ENCODE data around the gene POU2F1. TPM values are rescaled to one million over a fixed set of nuclear protein-coding genes. Genes with fewer than 3 reads are reported as not detected.

Gene POU2F1
- total and polyA plus RNA-seq, 2 experiments from 2014 or later = 9.2 to 21.9 TPM

DNA sequence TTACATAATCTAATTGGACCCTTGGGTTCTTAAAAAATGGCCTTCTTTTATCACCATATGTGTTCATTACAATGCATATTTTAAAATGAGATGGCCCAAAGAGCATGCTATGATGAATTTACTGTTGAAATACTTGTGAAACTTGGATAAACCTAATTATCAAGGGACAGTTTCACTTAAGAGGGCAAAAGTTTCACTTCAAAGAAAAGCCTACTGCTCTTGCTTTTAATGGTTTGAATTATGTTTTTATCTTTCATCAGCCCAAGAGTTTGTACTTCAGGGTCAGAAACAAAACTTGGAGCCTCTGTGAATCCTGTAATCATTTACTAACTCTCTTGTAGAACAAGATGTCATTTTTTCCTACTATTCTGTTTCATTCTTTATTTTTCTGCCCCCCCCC, 32.3 kb downstream of the POU2F1 start:
- Histone ChIP-seq H3K36me3 (no peaks in the 10 kb centered on the region), H3K4me3 (no peak overlapping the region), H3K27me3 (no peaks in the 10 kb centered on the region), H3K27ac (no peak overlapping the region), H3K9me3 (ENCODE audit: low read depth) (no peaks in the 10 kb centered on the region), H3K4me1 (ENCODE audit: low read depth) (peaks cover 23% of the 10 kb centered on the region)
- DNase-seq (ENCODE audit: low read depth in 1 of 2, low spot score in 1 of 2) = no peak
- TF ChIP-seq, protein P1, sequence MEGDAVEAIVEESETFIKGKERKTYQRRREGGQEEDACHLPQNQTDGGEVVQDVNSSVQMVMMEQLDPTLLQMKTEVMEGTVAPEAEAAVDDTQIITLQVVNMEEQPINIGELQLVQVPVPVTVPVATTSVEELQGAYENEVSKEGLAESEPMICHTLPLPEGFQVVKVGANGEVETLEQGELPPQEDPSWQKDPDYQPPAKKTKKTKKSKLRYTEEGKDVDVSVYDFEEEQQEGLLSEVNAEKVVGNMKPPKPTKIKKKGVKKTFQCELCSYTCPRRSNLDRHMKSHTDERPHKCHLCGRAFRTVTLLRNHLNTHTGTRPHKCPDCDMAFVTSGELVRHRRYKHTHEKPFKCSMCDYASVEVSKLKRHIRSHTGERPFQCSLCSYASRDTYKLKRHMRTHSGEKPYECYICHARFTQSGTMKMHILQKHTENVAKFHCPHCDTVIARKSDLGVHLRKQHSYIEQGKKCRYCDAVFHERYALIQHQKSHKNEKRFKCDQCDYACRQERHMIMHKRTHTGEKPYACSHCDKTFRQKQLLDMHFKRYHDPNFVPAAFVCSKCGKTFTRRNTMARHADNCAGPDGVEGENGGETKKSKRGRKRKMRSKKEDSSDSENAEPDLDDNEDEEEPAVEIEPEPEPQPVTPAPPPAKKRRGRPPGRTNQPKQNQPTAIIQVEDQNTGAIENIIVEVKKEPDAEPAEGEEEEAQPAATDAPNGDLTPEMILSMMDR (IDR thresholded peaks at IDR 0.05; ENCODE audit: low read depth, low read length) = no peak

DNA sequence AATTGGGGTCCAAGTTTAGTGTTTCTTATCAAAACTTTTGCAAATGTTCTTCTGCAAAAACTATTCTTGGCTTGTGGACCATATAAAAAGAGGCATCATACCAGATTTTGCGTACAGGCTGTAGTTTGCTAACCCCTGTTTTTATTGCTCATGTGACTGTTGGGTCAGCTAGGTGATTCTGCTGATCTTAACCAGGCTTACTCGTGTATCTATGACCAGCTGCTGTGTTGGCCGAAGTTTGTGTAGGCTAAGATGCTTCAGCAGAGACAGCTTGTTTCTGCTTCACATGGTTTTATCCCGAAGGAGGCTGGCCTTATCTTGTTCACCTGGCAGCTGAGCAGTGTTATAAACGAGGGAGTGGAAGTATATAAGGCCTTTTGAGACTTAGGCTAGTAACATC, 38.2 kb downstream of the POU2F1 start:
- no peaks in the 10 kb centered on the region for H3K36me3 ChIP-seq
- H3K27me3 ChIP-seq = no peaks in the 10 kb centered on the region
- no peak overlapping the region for H3K27ac ChIP-seq
- TF ChIP-seq, protein P1 (IDR thresholded peaks at IDR 0.05; ENCODE audit: low read depth, low read length) = no peak
- no peak for DNase-seq (ENCODE audit: low read depth in 1 of 2, low spot score in 1 of 2)
- H3K4me3 ChIP-seq = no peak overlapping the region
- no peaks in the 10 kb centered on the region for H3K9me3 ChIP-seq (ENCODE audit: low read depth)
- H3K4me1 ChIP-seq (ENCODE audit: low read depth) = peaks cover 17% of the 10 kb centered on the region

DNA sequence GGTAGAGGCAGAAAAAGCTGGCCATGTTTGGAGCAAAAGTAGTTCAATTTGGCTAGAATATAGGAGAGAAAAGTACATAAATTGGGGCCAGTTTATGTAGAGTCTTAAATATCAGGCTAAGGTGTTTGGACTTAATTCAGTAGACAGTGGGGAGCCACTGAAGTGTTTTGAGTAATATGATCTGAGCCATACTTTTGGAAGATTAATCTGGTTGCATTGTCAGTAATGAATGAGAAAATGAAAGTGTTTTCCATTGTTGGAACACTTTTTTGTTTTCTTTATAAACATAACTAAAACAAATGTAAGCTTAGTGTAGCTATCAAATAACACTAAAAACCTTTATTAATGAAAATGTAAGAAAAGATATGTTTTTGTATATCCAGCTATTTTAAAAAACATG, 42.1 kb downstream of the POU2F1 start:
- no peaks in the 10 kb centered on the region for H3K27me3 ChIP-seq
- H3K4me1 ChIP-seq (ENCODE audit: low read depth) = peaks cover 13% of the 10 kb centered on the region
- H3K4me3 ChIP-seq = no peak overlapping the region
- no peaks in the 10 kb centered on the region for H3K9me3 ChIP-seq (ENCODE audit: low read depth)
- TF ChIP-seq, protein P1 (IDR thresholded peaks at IDR 0.05; ENCODE audit: low read depth, low read length) = no peak
- DNase-seq (ENCODE audit: low read depth in 1 of 2, low spot score in 1 of 2) = no peak
- no peak overlapping the region for H3K27ac ChIP-seq
- no peaks in the 10 kb centered on the region for H3K36me3 ChIP-seq

DNA sequence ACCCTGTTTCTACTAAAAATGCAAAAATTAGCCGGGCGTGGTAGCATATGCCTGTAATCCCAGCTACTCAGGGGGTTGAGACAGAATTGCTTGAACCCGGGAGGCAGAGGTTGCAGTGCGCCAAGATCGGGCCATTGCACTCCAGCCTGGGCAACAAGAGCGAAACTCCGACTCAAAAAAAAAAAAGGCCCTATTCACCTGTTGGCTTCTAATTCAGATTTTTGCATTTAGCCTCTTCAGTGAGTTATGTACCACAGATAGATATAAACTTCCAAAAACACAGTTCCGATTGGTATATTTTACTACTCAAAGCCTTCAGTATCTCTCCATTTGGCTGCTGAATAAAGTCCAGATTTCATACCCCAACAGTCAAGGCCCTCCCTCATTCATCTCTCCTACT, 42.7 kb downstream of the POU2F1 start:
- Histone ChIP-seq H3K4me1 (ENCODE audit: low read depth) (peaks cover 17% of the 10 kb centered on the region), H3K4me3 (no peak overlapping the region)
- TF ChIP-seq, protein P1 (IDR thresholded peaks at IDR 0.05; ENCODE audit: low read depth, low read length) = no peak

DNA sequence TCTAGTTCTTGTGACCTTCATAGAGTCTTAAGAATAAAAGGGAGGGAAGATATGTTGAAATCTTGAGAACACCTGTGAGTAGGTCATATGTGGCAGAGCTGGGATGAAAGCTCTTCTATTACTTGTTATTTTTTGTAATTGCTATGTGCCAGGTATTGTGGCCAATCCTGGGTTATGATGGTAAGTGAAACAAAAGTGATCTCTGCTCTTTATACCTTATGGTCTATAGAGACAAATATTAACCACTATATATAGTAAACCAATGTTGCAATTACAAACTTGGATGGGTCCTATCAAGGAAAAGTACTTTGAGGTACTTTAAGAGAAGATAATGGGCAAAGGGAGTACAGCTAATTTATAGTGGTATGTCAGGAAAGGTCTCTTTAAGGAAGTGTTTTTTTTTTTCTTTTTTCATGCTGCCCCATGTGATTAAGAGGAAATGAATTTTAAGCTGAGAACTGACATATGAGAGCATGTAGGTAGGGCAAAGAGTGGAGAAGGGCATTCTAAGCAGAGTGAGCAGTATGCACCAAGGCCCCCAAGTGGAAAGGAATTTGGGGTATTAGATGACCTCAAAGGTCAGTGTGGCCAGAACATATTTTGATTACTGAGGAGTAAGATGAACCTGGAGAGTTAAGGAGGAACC, 43.3 kb downstream of the POU2F1 start:
- no peaks in the 10 kb centered on the region for H3K27me3 ChIP-seq
- TF ChIP-seq, protein P1 (IDR thresholded peaks at IDR 0.05; ENCODE audit: low read depth, low read length) = no peak
- H3K27ac ChIP-seq = no peak overlapping the region
- no peak overlapping the region for H3K4me3 ChIP-seq
- DNase-seq (ENCODE audit: low read depth in 1 of 2, low spot score in 1 of 2) = no peak
- H3K4me1 ChIP-seq (ENCODE audit: low read depth) = peaks cover 20% of the 10 kb centered on the region
- H3K36me3 ChIP-seq = no peaks in the 10 kb centered on the region
- H3K9me3 ChIP-seq (ENCODE audit: low read depth) = no peaks in the 10 kb centered on the region

More for the DNA sequence above, 42.7 kb downstream of the POU2F1 start:
- no peaks in the 10 kb centered on the region for H3K36me3 ChIP-seq
- no peaks in the 10 kb centered on the region for H3K27me3 ChIP-seq
- no peaks in the 10 kb centered on the region for H3K9me3 ChIP-seq (ENCODE audit: low read depth)
- DNase-seq (ENCODE audit: low read depth in 1 of 2, low spot score in 1 of 2) = no peak
- no peak overlapping the region for H3K27ac ChIP-seq

Measured in cardiac muscle cell (in vitro differentiated cells and primary cell).